NOMO-1 treated with dmso at 0.1 percent for 144 hours (cell line): ENCODE measurements around the gene FBXW7.

ENCODE experiments used
- DNase-seq: peaks from one replicate; lab custom pipeline; 2025; ENCODE audit not compliant: unreplicated experiment; lab: John Stamatoyannopoulos, UW

The FBXW7 gene

GRCh38 chr4:152434011-152434410 is 101.9 kb downstream of the FBXW7 start:
- DNase-seq: no peak

- DNase-seq: no peak
These were observed 104.1 kb downstream of the FBXW7 start for GRCh38 chr4:152431784-152432183.

DNA sequence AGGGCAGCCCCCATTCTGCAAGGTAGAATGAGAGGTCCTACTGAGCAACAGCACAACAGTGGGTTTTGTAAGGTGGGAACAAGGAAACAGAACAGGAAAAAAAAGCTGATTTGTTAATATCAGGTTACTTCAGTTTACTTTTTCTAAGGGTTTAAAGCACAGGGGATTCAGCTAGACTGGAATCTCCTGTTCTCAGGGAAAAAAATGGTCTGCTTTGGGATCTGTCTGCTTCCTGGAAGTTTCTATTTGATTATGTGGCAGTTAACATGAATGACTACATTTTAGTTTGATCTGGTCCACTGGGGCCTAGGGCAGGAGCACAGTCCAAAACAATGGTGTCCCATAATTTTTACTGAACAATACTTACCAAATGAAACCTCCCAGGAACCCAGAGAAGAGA is 104.6 kb downstream of the FBXW7 start:
- DNase-seq: no peak

- no peak for DNase-seq
These were observed 105.4 kb downstream of the FBXW7 start for GRCh38 chr4:152430507-152430906.

- no peak for DNase-seq
These were observed 107.9 kb downstream of the FBXW7 start for GRCh38 chr4:152427981-152428380.

DNA sequence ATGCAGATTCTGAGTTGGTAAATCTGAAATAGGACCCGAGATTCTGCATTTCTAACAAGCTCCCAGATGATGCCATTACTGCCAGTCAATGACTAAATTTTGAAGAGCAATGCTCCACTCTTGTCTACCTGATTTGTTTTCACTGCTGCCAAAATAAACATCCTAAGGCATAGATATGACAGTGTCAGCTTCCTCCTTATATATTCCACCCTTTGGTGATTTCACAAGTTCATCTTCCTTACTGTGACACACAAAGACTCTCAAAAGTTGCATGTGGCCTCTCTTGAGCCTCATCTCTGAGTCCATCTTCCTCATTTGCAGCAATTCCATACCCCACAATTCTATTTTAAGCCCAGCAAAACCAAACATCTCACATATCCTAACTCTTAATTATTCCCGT is 110.9 kb downstream of the FBXW7 start:
- peak; percentile 54 for DNase-seq

DNA sequence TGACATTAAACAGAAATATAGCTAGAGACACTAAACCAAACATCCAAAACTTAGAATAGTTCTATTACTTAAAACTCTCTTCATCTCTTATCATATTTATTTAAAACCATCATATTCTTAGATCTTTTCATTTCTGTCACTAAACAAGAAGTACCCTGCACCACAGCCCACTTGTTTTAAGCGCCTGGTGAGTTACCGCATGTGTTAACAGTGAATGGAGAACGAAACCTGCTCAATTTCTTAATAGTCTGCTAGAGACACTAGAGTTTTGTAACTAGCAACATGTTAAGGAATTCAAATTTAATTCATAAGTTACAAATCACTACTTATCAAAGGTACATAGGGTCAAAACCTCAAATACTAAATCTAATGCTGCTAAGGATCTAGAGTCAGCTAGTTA is 111.5 kb downstream of the FBXW7 start:
- no peak for DNase-seq

GRCh38 chr4:152422817-152423320 is 113.0 kb downstream of the FBXW7 start:
- DNase-seq: no peak

DNA sequence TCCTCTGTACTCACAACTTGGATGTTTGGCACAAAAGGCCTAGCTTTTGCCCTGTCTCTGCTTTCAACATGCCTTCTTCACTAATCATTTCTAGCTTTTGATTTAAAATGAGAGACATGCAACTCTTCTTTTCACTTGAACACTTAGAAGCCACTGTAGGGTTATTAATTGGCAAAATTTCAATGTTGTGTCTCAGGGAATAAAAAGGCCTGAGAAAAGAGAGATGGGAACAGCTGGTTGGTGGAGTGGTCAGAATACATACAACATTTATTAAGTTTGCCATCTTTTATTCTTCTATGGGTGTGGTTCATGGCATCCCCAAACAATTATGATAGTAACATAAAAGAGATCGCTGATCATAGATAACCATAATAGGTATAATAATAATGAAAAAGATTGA is 114.3 kb downstream of the FBXW7 start:
- no peak for DNase-seq

GRCh38 chr4:152419809-152420208 is 116.1 kb downstream of the FBXW7 start:
- DNase-seq: no peak

GRCh38 chr4:152417673-152418072 is 118.2 kb downstream of the FBXW7 start:
- DNase-seq: no peak

- no peak for DNase-seq
These were observed 119.9 kb downstream of the FBXW7 start for GRCh38 chr4:152415980-152416379.

- DNase-seq: no peak
These were observed 127.2 kb downstream of the FBXW7 start for GRCh38 chr4:152408514-152409327.

GRCh38 chr4:152401424-152401823 is 134.5 kb downstream of the FBXW7 start:
- DNase-seq: no peak

GRCh38 chr4:152399246-152399645 is 136.6 kb downstream of the FBXW7 start:
- DNase-seq: peak; percentile 56

DNA sequence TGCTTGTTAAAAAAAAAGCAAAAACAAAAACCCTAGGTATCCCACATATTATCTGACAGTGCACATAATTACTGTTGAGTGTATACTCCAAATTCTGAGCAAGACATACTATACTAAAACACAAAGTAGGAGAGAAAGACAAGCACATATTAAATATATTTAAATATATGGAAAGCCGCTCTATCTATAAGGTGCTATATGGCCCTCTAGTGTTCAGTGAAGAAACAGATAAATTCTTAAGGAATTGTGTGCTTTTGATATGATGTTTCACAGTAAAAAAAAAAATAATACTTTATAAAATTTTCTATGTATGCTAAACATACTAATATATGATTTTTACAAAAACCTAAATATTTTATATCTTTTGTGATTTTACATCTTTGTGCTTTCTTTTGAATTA is 137.8 kb downstream of the FBXW7 start:
- DNase-seq: no peak

DNA sequence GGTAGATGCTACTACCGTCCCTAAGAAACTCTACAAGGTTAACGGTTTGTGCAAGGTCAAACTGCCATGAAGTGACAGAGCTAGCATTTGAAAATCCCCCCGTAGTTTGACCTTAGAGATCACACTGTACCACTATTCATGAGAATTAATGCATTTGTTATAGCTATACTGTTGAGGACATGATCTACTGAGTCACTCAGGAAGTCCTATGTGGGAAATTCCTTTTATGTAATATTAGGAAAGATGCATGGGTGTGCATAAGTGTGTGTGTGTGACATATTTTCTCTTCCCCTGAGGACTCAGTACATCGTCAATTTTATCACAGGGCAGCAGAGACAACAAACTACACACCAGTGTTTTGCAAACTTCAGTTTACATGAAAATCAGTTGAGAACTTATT is 141.1 kb downstream of the FBXW7 start:
- no peak for DNase-seq

DNA sequence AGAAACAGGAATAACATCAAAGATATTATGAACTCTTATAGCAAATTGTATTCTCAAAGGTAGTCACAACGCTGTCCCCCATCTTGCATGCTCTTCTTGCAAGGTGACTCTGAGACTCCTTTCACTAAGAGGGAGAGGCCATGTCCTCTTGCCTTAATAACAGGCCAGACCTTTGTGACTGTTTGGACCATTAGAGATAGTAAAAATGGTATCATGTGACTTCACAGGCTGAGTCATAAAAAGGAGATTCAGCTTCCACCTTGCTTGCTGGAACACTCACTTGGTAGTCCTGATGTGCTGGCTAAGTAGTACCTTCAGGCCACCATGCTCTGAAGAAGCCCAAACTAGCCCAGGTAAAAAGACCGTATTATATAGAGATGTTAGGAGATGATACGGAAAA is 143.8 kb downstream of the FBXW7 start:
- no peak for DNase-seq

- no peak for DNase-seq
These were observed 145.7 kb downstream of the FBXW7 start for GRCh38 chr4:152390216-152390615.

GRCh38 chr4:152389359-152389758 is 146.5 kb downstream of the FBXW7 start:
- DNase-seq: no peak

DNA sequence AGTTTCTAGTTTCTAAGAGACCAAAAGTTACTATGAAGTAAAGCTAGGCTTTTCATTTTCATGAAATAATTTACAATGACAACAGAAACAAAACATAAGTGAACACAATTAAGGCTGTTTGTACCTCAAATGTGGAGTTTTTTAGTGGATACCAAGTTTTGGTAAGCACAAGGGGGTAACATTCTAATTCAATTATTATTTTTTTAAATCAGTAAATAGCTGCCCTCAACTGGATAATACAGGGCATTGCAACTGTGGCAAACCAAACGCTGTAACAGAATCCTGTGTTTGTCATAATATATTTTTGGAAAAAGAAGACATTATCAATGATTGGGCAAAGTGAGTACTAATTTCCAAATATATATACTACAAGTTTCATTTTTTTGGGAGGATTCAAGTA is 150.3 kb downstream of the FBXW7 start:
- no peak for DNase-seq

GRCh38 chr4:152382057-152382785 is 153.7 kb downstream of the FBXW7 start:
- no peak for DNase-seq
